GM11168 (cell line): ENCODE data around the gene SLC25A45.

Source experiments
- in situ Hi-C: fragments of 300-500 bp; cut with MboI; formaldehyde crosslinking; loops from one replicate; pipeline ENCODE4 v1.12.0; 2022; ENCODE audit warnings: low sequenced_read_pairs; ENCODE audit not compliant: unreplicated experiment

SLC25A45 gene

DNA sequence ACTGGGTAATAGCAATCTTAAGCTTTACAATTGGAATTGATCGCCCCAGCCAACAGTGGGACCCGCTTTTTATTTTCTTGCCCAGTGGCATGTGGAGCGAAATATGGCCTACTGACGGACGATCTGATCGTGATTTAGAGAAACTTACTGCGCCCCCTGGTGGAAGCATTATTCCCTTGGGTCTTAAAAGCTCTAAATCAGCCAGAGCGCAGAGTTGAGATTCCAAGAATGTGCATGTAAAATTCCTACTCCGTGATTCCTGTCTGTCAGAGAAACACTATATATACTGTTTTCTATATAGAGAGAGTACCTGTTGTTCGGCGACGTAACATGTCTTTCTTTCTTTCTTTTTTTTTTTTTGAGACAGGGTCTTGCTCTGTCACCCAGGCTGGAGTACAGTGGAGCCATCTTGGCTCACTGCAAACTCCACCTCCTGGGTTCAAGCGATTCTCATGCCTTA is 52.5 kb downstream of the SLC25A45 start:
- in situ Hi-C loops, result no loop called here

DNA sequence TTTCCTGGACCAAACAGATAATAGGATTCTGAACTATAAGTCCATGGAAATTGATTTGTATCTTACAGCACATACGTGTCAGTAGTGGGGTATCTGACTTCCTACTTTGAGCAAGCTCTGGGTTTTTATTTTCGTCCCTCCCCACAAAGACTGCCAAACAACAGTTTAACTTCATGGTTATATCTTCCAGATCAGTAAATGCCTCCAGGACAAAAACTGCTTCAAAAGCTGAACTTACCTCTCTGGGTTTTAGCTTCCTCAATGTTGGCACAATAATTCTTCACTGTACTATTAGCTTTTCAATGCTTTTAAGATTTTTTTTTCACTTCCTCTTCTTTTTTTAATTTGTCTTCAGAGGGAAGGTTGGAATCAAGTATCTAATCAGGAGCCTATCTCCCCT is 53.0 kb downstream of the SLC25A45 start:
- in situ Hi-C loops, result no loop called here

DNA sequence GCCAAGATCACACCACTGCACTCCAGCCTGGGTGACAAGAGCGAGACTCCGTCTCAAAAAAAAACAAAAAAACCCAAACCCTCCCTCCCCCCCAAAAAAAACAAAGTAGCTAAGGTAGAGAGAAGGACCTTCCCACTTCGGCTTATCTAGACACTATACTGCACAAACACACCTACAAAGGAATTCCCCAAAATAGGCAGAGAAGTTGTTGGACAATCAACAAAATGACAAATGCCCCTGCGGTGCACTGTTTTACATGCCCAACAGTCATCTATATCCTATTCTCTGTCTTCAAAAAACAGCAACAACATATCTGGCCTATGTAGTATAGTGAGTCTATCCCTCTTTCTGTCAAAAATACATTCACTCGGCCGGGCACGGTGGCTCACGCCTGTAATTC is 55.4 kb downstream of the SLC25A45 start:
- in situ Hi-C loops, result no loop called here

DNA sequence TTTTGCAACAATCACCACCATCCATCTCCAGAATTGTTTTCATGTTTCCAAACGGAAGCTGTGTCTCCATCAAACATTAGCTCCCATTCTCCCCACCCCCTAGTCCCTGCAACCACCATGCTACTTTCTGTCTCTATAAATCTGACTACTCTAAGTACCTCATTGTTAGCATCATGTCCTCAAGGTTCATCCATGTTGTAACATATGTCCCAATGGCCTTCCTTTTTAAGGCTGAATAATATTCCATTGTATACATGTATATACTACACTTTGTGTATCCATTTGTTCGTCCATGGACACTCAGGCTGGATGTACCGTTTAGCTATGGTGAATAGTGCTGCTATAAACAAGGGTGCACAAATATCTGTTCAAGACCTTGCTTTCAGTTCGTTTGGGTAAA is 57.0 kb downstream of the SLC25A45 start:
- in situ Hi-C loops, result no loop called here
